NCI-H187 treated with DMSO at 0.1 percent for 48 hours (cell line): ENCODE measurements around the gene DDX3X.
"Not testable (repeated sequence)": the region's sequence is repeated elsewhere in the genome, so short reads cannot be mapped to it uniquely, and the experiment has no call there.

ENCODE experiments used
- DNase-seq: peaks from one replicate; lab custom pipeline; 2025; lab: John Stamatoyannopoulos, UW

Gene DDX3X

GRCh38 chrX:41333744-41334362 lies at the start of gene DDX3X:
Gene DDX3X (plus strand): TSS chrX:41334162. CDS start chrX:41334253, 91 bp downstream.
- DNase-seq, result no peak

GRCh38 chrX:41285928-41286327 lies 48.0 kb upstream of the DDX3X start:
- DNase-seq, result not testable (repeated sequence)

- DNase-seq, result no peak
Measured at GRCh38 chrX:41288641-41289040, 45.3 kb upstream of the DDX3X start.

- DNase-seq, result no peak
Measured at GRCh38 chrX:41289095-41289494, 44.9 kb upstream of the DDX3X start.

- DNase-seq, result no peak
Measured at GRCh38 chrX:41291309-41291708, 42.7 kb upstream of the DDX3X start.

- DNase-seq, result no peak
Measured at GRCh38 chrX:41293269-41293668, 40.7 kb upstream of the DDX3X start.

GRCh38 chrX:41300758-41301437 lies 33.1 kb upstream of the DDX3X start:
- no peak for DNase-seq

GRCh38 chrX:41301438-41301824 lies 32.5 kb upstream of the DDX3X start:
- peak; percentile 7 for DNase-seq

GRCh38 chrX:41302370-41302769 lies 31.6 kb upstream of the DDX3X start:
- no peak for DNase-seq

GRCh38 chrX:41303013-41303412 lies 30.9 kb upstream of the DDX3X start:
- no peak for DNase-seq

GRCh38 chrX:41304178-41304577 lies 29.8 kb upstream of the DDX3X start:
- no peak for DNase-seq

- DNase-seq, result no peak
Measured at GRCh38 chrX:41308884-41309647, 24.9 kb upstream of the DDX3X start.

GRCh38 chrX:41312786-41313185 lies 21.2 kb upstream of the DDX3X start:
- DNase-seq, result no peak

GRCh38 chrX:41313419-41313818 lies 20.5 kb upstream of the DDX3X start:
- no peak for DNase-seq

GRCh38 chrX:41314204-41314603 lies 19.8 kb upstream of the DDX3X start:
- no peak for DNase-seq

- no peak for DNase-seq
Measured at GRCh38 chrX:41314881-41315280, 19.1 kb upstream of the DDX3X start.

- DNase-seq, result not testable (repeated sequence)
Measured at GRCh38 chrX:41316266-41316665, 17.7 kb upstream of the DDX3X start.

- DNase-seq, result no peak
Measured at GRCh38 chrX:41317477-41318208, 16.3 kb upstream of the DDX3X start.

- DNase-seq, result no peak
Measured at GRCh38 chrX:41320393-41320792, 13.6 kb upstream of the DDX3X start.

GRCh38 chrX:41322821-41323603 lies 10.9 kb upstream of the DDX3X start:
- DNase-seq, result no peak

GRCh38 chrX:41326431-41326830 lies 7.5 kb upstream of the DDX3X start:
- DNase-seq, result no peak

GRCh38 chrX:41327341-41327740 lies 6.6 kb upstream of the DDX3X start:
- DNase-seq, result no peak
